A673 (cell line): ENCODE data around the gene ZNF587.

ENCODE experiments used
- EZH2 ChIP-seq: fragments of 200-600 bp; sonication (generic); IDR thresholded peaks from 2 replicates; pipeline ENCODE4 v1.6.1; 2017; ENCODE audit warnings: borderline replicate concordance, low read depth, mild to moderate bottlenecking, mixed read lengths, antibody characterized with exemption, low read length; ENCODE audit not compliant: poor library complexity, severe bottlenecking
- TF ChIP-seq, protein P1 (sequence below): fragments of 300-800, 200-600 bp; sonication (generic); conservative IDR thresholded peaks from 2 replicates; pipeline ENCODE4 v1.5.1; 2017; ENCODE audit warnings: low read depth, mild to moderate bottlenecking, antibody characterized with exemption, low read length, moderate library complexity, mixed read lengths

DNA sequence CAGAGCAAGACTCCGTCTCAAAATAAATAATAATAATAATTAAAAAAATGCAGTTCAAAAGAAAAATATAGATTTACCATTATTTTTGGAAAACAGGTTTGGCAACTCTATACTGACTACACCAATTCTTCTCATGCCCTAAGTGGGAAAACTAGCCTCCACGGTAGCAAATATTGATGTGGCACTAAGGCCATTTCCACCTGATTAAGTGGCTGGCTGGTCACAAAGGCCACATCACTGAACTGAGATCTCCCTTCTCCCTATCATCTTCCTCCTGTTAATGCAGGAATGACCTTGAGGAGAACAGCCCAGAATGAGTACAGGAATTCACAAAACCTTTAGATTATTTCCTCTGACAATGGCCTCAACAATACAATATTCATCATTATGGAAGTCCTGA is 20.6 kb downstream of the ZNF587 start:
- TF ChIP-seq EZH2, result no peak
- TF ChIP-seq, protein P1, sequence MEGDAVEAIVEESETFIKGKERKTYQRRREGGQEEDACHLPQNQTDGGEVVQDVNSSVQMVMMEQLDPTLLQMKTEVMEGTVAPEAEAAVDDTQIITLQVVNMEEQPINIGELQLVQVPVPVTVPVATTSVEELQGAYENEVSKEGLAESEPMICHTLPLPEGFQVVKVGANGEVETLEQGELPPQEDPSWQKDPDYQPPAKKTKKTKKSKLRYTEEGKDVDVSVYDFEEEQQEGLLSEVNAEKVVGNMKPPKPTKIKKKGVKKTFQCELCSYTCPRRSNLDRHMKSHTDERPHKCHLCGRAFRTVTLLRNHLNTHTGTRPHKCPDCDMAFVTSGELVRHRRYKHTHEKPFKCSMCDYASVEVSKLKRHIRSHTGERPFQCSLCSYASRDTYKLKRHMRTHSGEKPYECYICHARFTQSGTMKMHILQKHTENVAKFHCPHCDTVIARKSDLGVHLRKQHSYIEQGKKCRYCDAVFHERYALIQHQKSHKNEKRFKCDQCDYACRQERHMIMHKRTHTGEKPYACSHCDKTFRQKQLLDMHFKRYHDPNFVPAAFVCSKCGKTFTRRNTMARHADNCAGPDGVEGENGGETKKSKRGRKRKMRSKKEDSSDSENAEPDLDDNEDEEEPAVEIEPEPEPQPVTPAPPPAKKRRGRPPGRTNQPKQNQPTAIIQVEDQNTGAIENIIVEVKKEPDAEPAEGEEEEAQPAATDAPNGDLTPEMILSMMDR, result no peak
